WTC11 (cell line): ENCODE measurements around the gene MAP1LC3B.

Experiments used
- CTCF ChIP-seq: fragments of 200-600 bp; IDR thresholded peaks from 2 replicates; pipeline ENCODE4 v1.8.0; 2022; ENCODE audit warnings: antibody characterized with exemption
- MXD4 ChIP-seq: fragments of 250-450 bp; sonication (Bioruptor Pico); IDR thresholded peaks from 2 replicates; pipeline ENCODE4 v1.8.0; 2021; ENCODE audit warnings: mild to moderate bottlenecking, moderate library complexity, borderline replicate concordance
- NFYB ChIP-seq: sonication (generic); formaldehyde crosslinking; conservative IDR thresholded peaks from 2 replicates; pipeline ENCODE4 v1.8.0; 2022; ENCODE audit warnings: low read depth, missing genetic modification reagents
- SOX15 ChIP-seq: fragments of 250-450 bp; sonication (Bioruptor Pico); IDR thresholded peaks from 2 replicates; pipeline ENCODE4 v1.9.0; 2021; ENCODE audit warnings: mild to moderate bottlenecking
- ZSCAN18 ChIP-seq: fragments of 250-450 bp; sonication (Bioruptor Pico); IDR thresholded peaks from 2 replicates; pipeline ENCODE4 v2.1.2; 2022; ENCODE audit warnings: mild to moderate bottlenecking, moderate library complexity

- TF ChIP-seq CTCF (no peak), MXD4 (no peak), NFYB (CRISPR knock-in tag) (no peak), SOX15 (CRISPR knock-in tag) (no peak), ZSCAN18 (CRISPR knock-in tag) (no peak)
Observed at GRCh38 chr16:87410530-87410929, 18.4 kb downstream of the MAP1LC3B start.
